ENCODE measurements around the gene MYH9. TPM values are rescaled to one million over a fixed set of nuclear protein-coding genes. Genes with fewer than 3 reads are reported as not detected.

Gene MYH9
- polyA plus RNA-seq, 1 of the 3 experiments (the other 2 are of a cell fraction), result 303 TPM

DNA sequence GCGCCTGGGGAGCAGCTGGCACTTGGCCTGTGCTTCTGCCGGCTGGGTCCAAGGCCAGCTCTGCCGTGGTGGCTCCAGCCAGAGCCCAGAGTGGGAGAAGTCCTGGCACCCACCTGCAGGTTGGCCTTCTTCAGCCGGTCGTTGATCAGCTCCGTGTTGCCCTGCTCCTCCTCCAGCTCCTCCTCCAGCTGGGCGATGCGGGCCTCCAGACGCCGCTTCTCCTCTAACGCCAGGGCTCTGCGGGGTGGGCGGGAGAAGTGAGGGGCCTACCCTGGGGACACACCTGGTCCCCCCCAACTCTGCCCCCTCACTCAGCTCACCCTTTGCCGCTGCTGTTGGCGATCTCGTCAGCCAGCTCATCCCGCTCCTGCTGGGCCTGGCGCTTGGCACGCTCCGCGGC is 102.2 kb downstream of the MYH9 start:
- Histone ChIP-seq H3K27me3 (ENCODE audit: insufficient read depth) (no peaks in the 10 kb centered on the region), H3K4me3 (ENCODE audit: low read depth in 2 of 2, low read length in 1 of 2) (no peak overlapping the region), H3K27ac (ENCODE audit: low read depth in 2 of 2, low read length in 1 of 2) (peak overlapping the region in 1 of 2 experiments; percentile 29; a peak in 1 of 4 replicates), H3K9me3 (no peaks in the 10 kb centered on the region), H3K4me2 (no peak overlapping the region), H3K36me3 (replicated peaks in 1 of 2; ENCODE audit: control insufficient read depth in 1 of 2, insufficient read depth in 2 of 2, low read length in 1 of 2) (peaks cover 73 to 87% of the 10 kb centered on the region in 2 experiments), H2AFZ (ENCODE audit: low read depth) (no peak overlapping the region), H4K20me1 (ENCODE audit: insufficient read depth) (peaks cover 83% of the 10 kb centered on the region), H3K9ac (no peak overlapping the region), H3K79me2 (ENCODE audit: insufficient read depth) (peaks cover 17% of the 10 kb centered on the region; the same call in 1 of the 2 replicates), H3F3A (replicated peaks; ENCODE audit: insufficient read depth) (peaks cover 74% of the 10 kb centered on the region), H3K4me1 (ENCODE audit: control insufficient read depth in 1 of 2, insufficient read depth in 2 of 2, low read depth in 1 of 2, low read length in 1 of 2) (no peaks in the 10 kb centered on the region; a peak in 1 of 4 replicates), H3K9me2 (no peaks in the 10 kb centered on the region)
- WGBS (ENCODE audit: low lambda C conversion rate), result 95% methylated on average over 16 of the region's 21 CpGs
- DNase-seq, result peak; percentile 19
- CTCF ChIA-PET, result interaction anchor here (0.9 to 9.9 kb wide), 36 partner anchors 8 to 658 kb away, joined by 3 to 113 read pairs (median 6); partner anchors contain the start of genes APOL2 and APOL4
- POLR2A ChIA-PET, result interaction anchor here (1.0 kb wide), 1 partner anchor 196 kb away, joined by 3 read pairs; no protein-coding TSS in a partner anchor
- TF ChIP-seq GABPA (IDR thresholded peaks at IDR 0.05; ENCODE audit: low read depth) (no peak), NFIC (IDR thresholded peaks at IDR 0.05; ENCODE audit: borderline replicate concordance) (no peak), FOXM1 (IDR thresholded peaks at IDR 0.05; ENCODE audit: low read depth) (no peak), EZH2phosphoT487 (IDR thresholded peaks at IDR 0.05; ENCODE audit: borderline replicate concordance, low read depth) (no peak)
- TF ChIP-seq, protein P1, sequence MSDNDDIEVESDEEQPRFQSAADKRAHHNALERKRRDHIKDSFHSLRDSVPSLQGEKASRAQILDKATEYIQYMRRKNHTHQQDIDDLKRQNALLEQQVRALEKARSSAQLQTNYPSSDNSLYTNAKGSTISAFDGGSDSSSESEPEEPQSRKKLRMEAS (IDR thresholded peaks at IDR 0.05; ENCODE audit: low read depth), result no peak

DNA sequence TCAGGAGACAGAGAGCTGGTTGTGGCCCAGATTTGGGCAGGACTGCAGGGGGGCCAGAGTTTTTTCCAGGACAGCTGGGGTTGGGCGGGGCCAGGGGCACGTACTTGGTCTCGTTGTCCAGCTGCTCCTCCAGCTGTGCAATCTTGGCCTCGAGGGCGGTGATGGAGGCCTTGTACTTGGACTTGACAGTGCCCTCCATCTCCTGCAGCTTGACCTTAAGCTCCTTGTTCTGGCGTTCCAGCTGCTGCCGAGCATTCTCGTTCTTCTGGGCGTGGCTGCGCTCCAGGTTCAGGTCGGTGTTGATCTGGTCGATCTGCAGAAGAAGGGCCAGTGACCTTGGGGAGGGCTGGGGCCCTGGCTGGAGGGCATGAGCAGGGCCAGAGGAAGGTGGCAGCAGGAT is 102.8 kb downstream of the MYH9 start:
- H3K36me3 ChIP-seq (replicated peaks in 1 of 2; ENCODE audit: control insufficient read depth in 1 of 2, insufficient read depth in 2 of 2, low read length in 1 of 2), result peaks cover 78 to 88% of the 10 kb centered on the region in 2 experiments
- peaks cover 88% of the 10 kb centered on the region for H4K20me1 ChIP-seq (ENCODE audit: insufficient read depth)
- H2AFZ ChIP-seq (ENCODE audit: low read depth), result no peak overlapping the region
- WGBS (ENCODE audit: low lambda C conversion rate), result 83% methylated on average over 11 of the region's 12 CpGs
- no peaks in the 10 kb centered on the region for H3K27me3 ChIP-seq (ENCODE audit: insufficient read depth)
- DNase-seq, result no peak
- peaks cover 79% of the 10 kb centered on the region for H3F3A ChIP-seq (replicated peaks; ENCODE audit: insufficient read depth)
- POLR2A ChIA-PET, result no interaction called here
- no peak for TF ChIP-seq EZH2phosphoT487 (IDR thresholded peaks at IDR 0.05; ENCODE audit: borderline replicate concordance, low read depth)
- no peak for TF ChIP-seq FOXJ3 (CRISPR knock-in tag; IDR thresholded peaks at IDR 0.05)
- no peak for TF ChIP-seq SIN3A (IDR thresholded peaks at IDR 0.05; ENCODE audit: borderline replicate concordance, low read depth, low read length)
- no peak for TF ChIP-seq EP300 (IDR thresholded peaks at IDR 0.05; ENCODE audit: borderline replicate concordance in 1 of 2, low read depth in 1 of 2, low read length in 1 of 2)
- TF ChIP-seq RXRA (IDR thresholded peaks at IDR 0.05; ENCODE audit: borderline replicate concordance, low read depth), result no peak
- TF ChIP-seq, protein P2, sequence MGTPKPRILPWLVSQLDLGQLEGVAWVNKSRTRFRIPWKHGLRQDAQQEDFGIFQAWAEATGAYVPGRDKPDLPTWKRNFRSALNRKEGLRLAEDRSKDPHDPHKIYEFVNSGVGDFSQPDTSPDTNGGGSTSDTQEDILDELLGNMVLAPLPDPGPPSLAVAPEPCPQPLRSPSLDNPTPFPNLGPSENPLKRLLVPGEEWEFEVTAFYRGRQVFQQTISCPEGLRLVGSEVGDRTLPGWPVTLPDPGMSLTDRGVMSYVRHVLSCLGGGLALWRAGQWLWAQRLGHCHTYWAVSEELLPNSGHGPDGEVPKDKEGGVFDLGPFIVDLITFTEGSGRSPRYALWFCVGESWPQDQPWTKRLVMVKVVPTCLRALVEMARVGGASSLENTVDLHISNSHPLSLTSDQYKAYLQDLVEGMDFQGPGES (IDR thresholded peaks at IDR 0.05; ENCODE audit: low read depth, low read length), result no peak
- no peak overlapping the region for H3K27ac ChIP-seq (ENCODE audit: low read depth in 2 of 2, low read length in 1 of 2)
- no peaks in the 10 kb centered on the region; a peak in 1 of 4 replicates for H3K4me1 ChIP-seq (ENCODE audit: control insufficient read depth in 1 of 2, insufficient read depth in 2 of 2, low read depth in 1 of 2, low read length in 1 of 2)
- H3K9ac ChIP-seq, result no peak overlapping the region
- CTCF ChIA-PET, result interaction anchor here (0.7 to 9.9 kb wide), 17 partner anchors 14 to 184 kb away, joined by 3 to 113 read pairs (median 8); partner anchors contain the start of gene APOL2
- peaks cover 17% of the 10 kb centered on the region; the same call in 1 of the 2 replicates for H3K79me2 ChIP-seq (ENCODE audit: insufficient read depth)
- H3K9me2 ChIP-seq, result no peaks in the 10 kb centered on the region
- H3K4me3 ChIP-seq (ENCODE audit: low read depth in 2 of 2, low read length in 1 of 2), result no peak overlapping the region
- no peaks in the 10 kb centered on the region for H3K9me3 ChIP-seq
- H3K4me2 ChIP-seq, result no peak overlapping the region

All from SK-N-SH (cell line).